HL-60 (cell line): ENCODE results near the gene UAP1.

Experiments
- DNase-seq, 2 experiments: peaks; one replicate each; pipeline ENCODE4 v3.0.0-alpha.2; 2010 to 2020; ENCODE audit warnings: low read depth in 1 of 2, low spot score in 1 of 2
- H3K27ac ChIP-seq: fragments of 250-450 bp; sonication (Bioruptor Pico); replicated peaks from 2 replicates; pipeline ENCODE4 v1.5.1; 2020; ENCODE audit warnings: mild to moderate bottlenecking, moderate library complexity
- H3K27me3 ChIP-seq: fragments of 250-450 bp; sonication (Bioruptor Pico); 2 replicates; pipeline ENCODE4 v1.5.1; 2021; ENCODE audit warnings: mild to moderate bottlenecking, moderate library complexity; ENCODE audit not compliant: insufficient read depth, poor library complexity, severe bottlenecking
- H3K4me3 ChIP-seq: replicated peaks from 2 replicates; pipeline ENCODE4 v1.5.1; 2011; ENCODE audit warnings: mild to moderate bottlenecking, control low read depth, low read length; ENCODE audit not compliant: insufficient read depth
- GABPA ChIP-seq: IDR thresholded peaks from 2 replicates; pipeline ENCODE4 v1.6.1; 2012; ENCODE audit warnings: low read depth
- POLR2AphosphoS5 ChIP-seq: IDR thresholded peaks from 2 replicates; pipeline ENCODE4 v1.6.1; 2012; ENCODE audit warnings: low read depth
- SPI1 ChIP-seq: IDR thresholded peaks from 2 replicates; pipeline ENCODE4 v1.6.1; 2012; ENCODE audit warnings: low read depth, mild to moderate bottlenecking, borderline replicate concordance
- TF ChIP-seq, protein P1 (sequence below): IDR thresholded peaks from one replicate; pipeline ENCODE4 v1.5.1; 2011; ENCODE audit warnings: low read length, control low read depth, inconsistent platforms; ENCODE audit not compliant: insufficient read depth
- TF ChIP-seq, protein P2 (sequence below): IDR thresholded peaks from 2 replicates; pipeline ENCODE4 v1.6.1; 2012; ENCODE audit warnings: low read depth; ENCODE audit not compliant: insufficient replicate concordance

UAP1 gene

DNA sequence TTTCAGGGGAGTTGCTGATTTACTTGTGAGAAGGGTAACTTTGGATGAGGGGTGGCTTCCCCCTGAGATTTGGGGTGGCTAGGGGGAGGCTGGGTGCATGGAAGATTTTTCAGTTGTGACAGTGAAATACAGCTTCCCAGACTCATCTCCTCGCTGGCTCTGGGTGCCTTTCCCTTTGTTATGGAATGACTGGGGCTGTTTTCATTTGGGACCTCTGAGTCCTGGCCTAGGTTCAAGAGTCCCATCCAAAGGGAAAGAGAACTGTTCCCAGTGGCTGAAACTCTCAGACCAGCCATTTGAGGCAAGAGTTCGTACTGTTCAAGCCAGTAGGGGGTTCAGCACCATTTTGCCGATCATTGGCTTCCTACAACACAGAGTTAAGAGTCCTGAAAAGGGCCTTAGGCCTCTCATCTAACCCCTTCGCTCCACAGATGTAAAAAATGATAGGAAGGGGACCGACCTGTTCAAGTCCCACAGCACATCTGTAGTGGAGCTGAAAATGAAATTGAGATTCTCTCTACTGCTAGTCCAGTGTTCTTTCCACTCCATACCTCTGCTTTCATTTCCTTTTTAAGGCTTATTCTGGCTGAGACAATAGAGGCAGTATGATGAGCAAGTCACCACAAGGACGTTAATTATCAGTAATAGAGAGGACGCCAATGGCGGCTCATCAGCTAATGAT is 71.7 kb downstream of the UAP1 start:
- H3K4me3 ChIP-seq = no peak overlapping the region
- TF ChIP-seq, protein P1, sequence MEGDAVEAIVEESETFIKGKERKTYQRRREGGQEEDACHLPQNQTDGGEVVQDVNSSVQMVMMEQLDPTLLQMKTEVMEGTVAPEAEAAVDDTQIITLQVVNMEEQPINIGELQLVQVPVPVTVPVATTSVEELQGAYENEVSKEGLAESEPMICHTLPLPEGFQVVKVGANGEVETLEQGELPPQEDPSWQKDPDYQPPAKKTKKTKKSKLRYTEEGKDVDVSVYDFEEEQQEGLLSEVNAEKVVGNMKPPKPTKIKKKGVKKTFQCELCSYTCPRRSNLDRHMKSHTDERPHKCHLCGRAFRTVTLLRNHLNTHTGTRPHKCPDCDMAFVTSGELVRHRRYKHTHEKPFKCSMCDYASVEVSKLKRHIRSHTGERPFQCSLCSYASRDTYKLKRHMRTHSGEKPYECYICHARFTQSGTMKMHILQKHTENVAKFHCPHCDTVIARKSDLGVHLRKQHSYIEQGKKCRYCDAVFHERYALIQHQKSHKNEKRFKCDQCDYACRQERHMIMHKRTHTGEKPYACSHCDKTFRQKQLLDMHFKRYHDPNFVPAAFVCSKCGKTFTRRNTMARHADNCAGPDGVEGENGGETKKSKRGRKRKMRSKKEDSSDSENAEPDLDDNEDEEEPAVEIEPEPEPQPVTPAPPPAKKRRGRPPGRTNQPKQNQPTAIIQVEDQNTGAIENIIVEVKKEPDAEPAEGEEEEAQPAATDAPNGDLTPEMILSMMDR = no peak
- TF ChIP-seq SPI1 (no peak), POLR2AphosphoS5 (no peak), GABPA (no peak)
- TF ChIP-seq, protein P2, sequence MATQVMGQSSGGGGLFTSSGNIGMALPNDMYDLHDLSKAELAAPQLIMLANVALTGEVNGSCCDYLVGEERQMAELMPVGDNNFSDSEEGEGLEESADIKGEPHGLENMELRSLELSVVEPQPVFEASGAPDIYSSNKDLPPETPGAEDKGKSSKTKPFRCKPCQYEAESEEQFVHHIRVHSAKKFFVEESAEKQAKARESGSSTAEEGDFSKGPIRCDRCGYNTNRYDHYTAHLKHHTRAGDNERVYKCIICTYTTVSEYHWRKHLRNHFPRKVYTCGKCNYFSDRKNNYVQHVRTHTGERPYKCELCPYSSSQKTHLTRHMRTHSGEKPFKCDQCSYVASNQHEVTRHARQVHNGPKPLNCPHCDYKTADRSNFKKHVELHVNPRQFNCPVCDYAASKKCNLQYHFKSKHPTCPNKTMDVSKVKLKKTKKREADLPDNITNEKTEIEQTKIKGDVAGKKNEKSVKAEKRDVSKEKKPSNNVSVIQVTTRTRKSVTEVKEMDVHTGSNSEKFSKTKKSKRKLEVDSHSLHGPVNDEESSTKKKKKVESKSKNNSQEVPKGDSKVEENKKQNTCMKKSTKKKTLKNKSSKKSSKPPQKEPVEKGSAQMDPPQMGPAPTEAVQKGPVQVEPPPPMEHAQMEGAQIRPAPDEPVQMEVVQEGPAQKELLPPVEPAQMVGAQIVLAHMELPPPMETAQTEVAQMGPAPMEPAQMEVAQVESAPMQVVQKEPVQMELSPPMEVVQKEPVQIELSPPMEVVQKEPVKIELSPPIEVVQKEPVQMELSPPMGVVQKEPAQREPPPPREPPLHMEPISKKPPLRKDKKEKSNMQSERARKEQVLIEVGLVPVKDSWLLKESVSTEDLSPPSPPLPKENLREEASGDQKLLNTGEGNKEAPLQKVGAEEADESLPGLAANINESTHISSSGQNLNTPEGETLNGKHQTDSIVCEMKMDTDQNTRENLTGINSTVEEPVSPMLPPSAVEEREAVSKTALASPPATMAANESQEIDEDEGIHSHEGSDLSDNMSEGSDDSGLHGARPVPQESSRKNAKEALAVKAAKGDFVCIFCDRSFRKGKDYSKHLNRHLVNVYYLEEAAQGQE = no peak
- no peaks in the 10 kb centered on the region for H3K27me3 ChIP-seq
- no peak for DNase-seq
- no peak overlapping the region for H3K27ac ChIP-seq

- Histone ChIP-seq H3K27ac (no peak overlapping the region), H3K27me3 (no peaks in the 10 kb centered on the region), H3K4me3 (no peak overlapping the region)
- no peak for DNase-seq
- TF ChIP-seq, protein P2 = no peak
Measured at GRCh38 chr1:162635418-162635817, 73.9 kb downstream of the UAP1 start.

DNA sequence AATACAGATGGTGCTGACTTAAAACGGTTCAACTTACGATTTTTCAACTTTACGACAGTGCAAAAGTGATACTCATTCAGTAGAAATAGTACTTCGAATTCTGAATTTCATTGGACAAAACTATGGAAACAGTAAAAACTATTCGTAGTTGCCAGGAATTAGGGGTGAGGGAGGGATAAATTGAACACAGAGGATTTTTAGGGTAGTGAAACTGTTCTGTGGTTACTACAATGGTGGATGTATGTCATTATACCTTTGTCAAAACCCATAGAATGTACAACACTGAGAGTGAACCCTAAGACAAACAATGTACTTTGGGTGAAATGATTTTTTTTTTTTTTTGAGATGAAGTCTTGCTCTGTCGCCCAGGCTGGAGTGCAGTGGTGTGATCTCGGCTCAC is 78.2 kb downstream of the UAP1 start:
- no peak overlapping the region for H3K27ac ChIP-seq
- no peak for DNase-seq
- no peak overlapping the region for H3K4me3 ChIP-seq
- H3K27me3 ChIP-seq = peaks cover 5% of the 10 kb centered on the region
- TF ChIP-seq SPI1 (no peak), GABPA (no peak), POLR2AphosphoS5 (no peak)
- TF ChIP-seq, protein P2 = no peak
- TF ChIP-seq, protein P1 = no peak
